Smooth muscle cell (in vitro differentiated cells): ENCODE measurements around the gene MRPS5. TPM values are rescaled to one million over a fixed set of nuclear protein-coding genes. Genes with fewer than 3 reads are reported as not detected.

Source experiments
- DNase-seq: peaks from one replicate; lab custom pipeline; 2025; ENCODE audit not compliant: unreplicated experiment; lab: John Stamatoyannopoulos, UW
- H2AFZ ChIP-seq: fragments of 200-600 bp; sonication (generic); 2 replicates; pipeline ENCODE4 v1.6.0; 2016; ENCODE audit warnings: antibody characterized with exemption, low read depth, mild to moderate bottlenecking
- H3F3A ChIP-seq: fragments of 200-600 bp; sonication (generic); 2 replicates; pipeline ENCODE4 v1.6.0; 2017; ENCODE audit warnings: antibody characterized with exemption, low read depth
- H3K27ac ChIP-seq: fragments of 200-600 bp; sonication (generic); 2 replicates; pipeline ENCODE4 v1.5.1; 2016; ENCODE audit warnings: low read depth, mild to moderate bottlenecking
- H3K27me3 ChIP-seq: fragments of 200-600 bp; sonication (generic); 2 replicates; pipeline ENCODE4 v1.6.1; 2016; ENCODE audit warnings: low read depth, mild to moderate bottlenecking
- H3K36me3 ChIP-seq: fragments of 200-600 bp; sonication (generic); 2 replicates; pipeline ENCODE4 v1.5.1; 2016; ENCODE audit warnings: low read depth
- H3K4me1 ChIP-seq: fragments of 200-600 bp; sonication (generic); 2 replicates; pipeline ENCODE4 v1.5.1; 2016; ENCODE audit warnings: low read depth
- H3K4me2 ChIP-seq: fragments of 200-600 bp; sonication (generic); 2 replicates; pipeline ENCODE4 v1.6.0; 2016; ENCODE audit warnings: mild to moderate bottlenecking
- H3K4me3 ChIP-seq: fragments of 200-600 bp; sonication (generic); 2 replicates; pipeline ENCODE4 v1.5.1; 2016; ENCODE audit warnings: mild to moderate bottlenecking
- H3K79me2 ChIP-seq: fragments of 200-600 bp; sonication (generic); 2 replicates; pipeline ENCODE4 v1.6.0; 2016; ENCODE audit warnings: low read depth, mild to moderate bottlenecking
- H3K9ac ChIP-seq: fragments of 200-600 bp; sonication (generic); 2 replicates; pipeline ENCODE4 v1.6.0; 2016; ENCODE audit warnings: low read depth
- H3K9me3 ChIP-seq: fragments of 200-600 bp; sonication (generic); replicated peaks from 2 replicates; pipeline ENCODE4 v1.5.1; 2016; ENCODE audit warnings: low read depth
- H4K20me1 ChIP-seq: fragments of 200-600 bp; sonication (generic); 2 replicates; pipeline ENCODE4 v1.6.0; 2016; ENCODE audit warnings: low read depth
- CTCF ChIP-seq: fragments of 200-600 bp; sonication (generic); IDR thresholded peaks from 2 replicates; pipeline ENCODE4 v1.5.1; 2017; ENCODE audit warnings: borderline replicate concordance, mild to moderate bottlenecking, antibody characterized with exemption; ENCODE audit not compliant: insufficient read depth, poor library complexity, severe bottlenecking
- WGBS: methylation state at CpG from one replicate; pipeline ENCODE4 v1.1.7; 2016; ENCODE audit warnings: low lambda C conversion rate; 5-methylcytosine and 5-hydroxymethylcytosine counted together
- polyA plus RNA-seq: library from polyadenylated mRNA; unstranded; fragments of >200 nt; fragmentation: Nextera tagmentation; extraction: Ambion mirVana; gene quantifications from 2 replicates; pipeline ENCODE4 v1.2.1, GENCODE V29; 2016
- total RNA-seq: library from RNA; depleted of rRNA; stranded (reverse); fragments of >200 nt; gene quantifications from 2 replicates; pipeline ENCODE4 v1.2.3, GENCODE V29; 2014

MRPS5 gene
- total and polyA plus RNA-seq, 2 experiments from 2014 or later: 41.1 to 46.2 TPM

GRCh38 chr2:95077861-95078603 lies 43.6 kb downstream of the MRPS5 start:
- no peak for TF ChIP-seq CTCF
- H3K9ac ChIP-seq: no peak overlapping the region
- WGBS: 93% methylated on average over 10 of the region's 10 CpGs

GRCh38 chr2:95077530-95077825 lies 44.1 kb downstream of the MRPS5 start:
- Histone ChIP-seq H3F3A (no peaks in the 10 kb centered on the region), H4K20me1 (no peaks in the 10 kb centered on the region), H3K4me1 (no peaks in the 10 kb centered on the region), H3K27me3 (no peaks in the 10 kb centered on the region), H2AFZ (no peak overlapping the region), H3K27ac (no peak overlapping the region), H3K9me3 (no peaks in the 10 kb centered on the region), H3K4me3 (no peak overlapping the region), H3K36me3 (no peaks in the 10 kb centered on the region), H3K4me2 (no peak overlapping the region), H3K9ac (no peak overlapping the region), H3K79me2 (no peaks in the 10 kb centered on the region)
- DNase-seq: no peak
- TF ChIP-seq CTCF: no peak
- 70% methylated on average over 3 of the region's 3 CpGs for WGBS

More at GRCh38 chr2:95077861-95078603, 43.6 kb downstream of the MRPS5 start:
- Histone ChIP-seq H2AFZ (no peak overlapping the region), H3K9me3 (no peaks in the 10 kb centered on the region), H3K27me3 (no peaks in the 10 kb centered on the region), H3K79me2 (no peaks in the 10 kb centered on the region), H3K4me3 (no peak overlapping the region), H3K36me3 (no peaks in the 10 kb centered on the region), H4K20me1 (no peaks in the 10 kb centered on the region), H3K4me1 (no peaks in the 10 kb centered on the region), H3K4me2 (no peak overlapping the region), H3F3A (no peaks in the 10 kb centered on the region), H3K27ac (no peak overlapping the region)
- DNase-seq: no peak

GRCh38 chr2:95076705-95077529 lies 44.7 kb downstream of the MRPS5 start:
- Histone ChIP-seq H3K9ac (no peak overlapping the region), H3K79me2 (no peaks in the 10 kb centered on the region), H3K9me3 (no peaks in the 10 kb centered on the region), H3K36me3 (no peaks in the 10 kb centered on the region), H3K27ac (no peak overlapping the region), H4K20me1 (no peaks in the 10 kb centered on the region), H3K27me3 (no peaks in the 10 kb centered on the region), H3K4me3 (peak overlapping the region; percentile 61), H3K4me1 (no peaks in the 10 kb centered on the region), H2AFZ (peak overlapping the region; percentile 92), H3F3A (no peaks in the 10 kb centered on the region), H3K4me2 (peak overlapping the region; percentile 96)
- 11% methylated on average over 39 of the region's 44 CpGs for WGBS
- peak; percentile 16 for DNase-seq
- TF ChIP-seq CTCF: peak; percentile 79
